PC-9 (cell line): ENCODE data around the gene PDHB. TPM values are rescaled to one million over a fixed set of nuclear protein-coding genes. Genes with fewer than 3 reads are reported as not detected.

Experiments
- BruUV-seq: library from RNA; stranded (reverse); fragments of 400-500 nt; replicated peaks from 2 replicates; lab custom pipeline; 2021; lab: Mats Ljungman, UMichigan
- CTCF ChIA-PET: fragments of 300-600 bp; sonication (Branson Sonifier 250); formaldehyde crosslinking; loops from one replicate; lab custom pipeline; 2022; ENCODE audit warnings: antibody characterized with exemption; lab: Charles Lee
- POLR2A ChIA-PET: fragments of 300-600 bp; sonication (Branson Sonifier 250); formaldehyde crosslinking; loops from one replicate; lab custom pipeline; 2022; ENCODE audit warnings: antibody characterized with exemption; ENCODE audit not compliant: unreplicated experiment; lab: Charles Lee
- DNase-seq, 2 experiments: peaks; one replicate each; pipeline versions ENCODE4 v3.0.0 to v3.0.0-alpha.2; 2015 to 2022; ENCODE audit warnings: mixed read lengths in 1 of 2
- H2AFZ ChIP-seq: fragments of 200-600 bp; sonication (generic); 2 replicates; pipeline ENCODE4 v1.8.1; 2017; ENCODE audit warnings: antibody characterized with exemption
- H3F3A ChIP-seq: fragments of 200-600 bp; sonication (generic); 2 replicates; pipeline ENCODE4 v1.8.1; 2017; ENCODE audit warnings: antibody characterized with exemption, mild to moderate bottlenecking, low read depth; ENCODE audit not compliant: insufficient read depth
- H3K27ac ChIP-seq: fragments of 200-600 bp; sonication (generic); 2 replicates; pipeline ENCODE4 v1.6.1; 2016; ENCODE audit warnings: mixed run types
- H3K27me3 ChIP-seq: fragments of 200-600 bp; sonication (generic); 2 replicates; pipeline ENCODE4 v1.6.1; 2016; ENCODE audit warnings: low read depth, mixed run types; ENCODE audit not compliant: insufficient read depth
- H3K36me3 ChIP-seq: fragments of 200-600 bp; sonication (generic); 2 replicates; pipeline ENCODE4 v1.6.1; 2016; ENCODE audit warnings: low read depth, mixed run types
- H3K4me1 ChIP-seq: fragments of 200-600 bp; sonication (generic); replicated peaks from 2 replicates; pipeline ENCODE4 v1.6.1; 2016; ENCODE audit warnings: mixed run types; ENCODE audit not compliant: insufficient read depth
- H3K4me2 ChIP-seq: fragments of 200-600 bp; sonication (generic); 2 replicates; pipeline ENCODE4 v1.6.1; 2017; ENCODE audit warnings: mixed run types
- H3K4me3 ChIP-seq: fragments of 200-600 bp; sonication (generic); 2 replicates; pipeline ENCODE4 v1.6.1; 2016; ENCODE audit warnings: mixed run types
- H3K79me2 ChIP-seq: fragments of 200-600 bp; sonication (generic); 2 replicates; pipeline ENCODE4 v1.6.1; 2017; ENCODE audit warnings: low read depth, mixed run types
- H3K9me2 ChIP-seq: fragments of 200-600 bp; sonication (generic); 2 replicates; pipeline ENCODE4 v1.8.1; 2017; ENCODE audit warnings: mild to moderate bottlenecking; ENCODE audit not compliant: insufficient read depth
- H3K9me3 ChIP-seq: fragments of 200-600 bp; sonication (generic); 2 replicates; pipeline ENCODE4 v1.8.1; 2016; ENCODE audit warnings: low read depth; ENCODE audit not compliant: insufficient read depth
- H4K20me1 ChIP-seq: fragments of 200-600 bp; sonication (generic); 2 replicates; pipeline ENCODE4 v1.8.1; 2017; ENCODE audit not compliant: insufficient read depth
- EZH2 ChIP-seq: fragments of 200-600 bp; sonication (generic); IDR thresholded peaks from 2 replicates; pipeline ENCODE4 v1.8.0; 2017; ENCODE audit warnings: antibody characterized with exemption, low read depth
- intact Hi-C: fragments of 100-400 bp; cut with micrococcal nuclease; formaldehyde crosslinking; loops from one replicate; pipeline ENCODE4 v1.10.0; 2022; ENCODE audit not compliant: unreplicated experiment
- total RNA-seq: library from RNA; stranded (reverse); gene quantifications from 2 replicates; pipeline ENCODE4 v1.2.3, GENCODE V29; 2021
- TF ChIP-seq, protein P1 (sequence below): fragments of 200-600 bp; sonication (generic); conservative IDR thresholded peaks from 2 replicates; pipeline ENCODE4 v1.6.1; 2017; ENCODE audit warnings: mixed run types, antibody characterized with exemption, mild to moderate bottlenecking, moderate library complexity

PDHB gene
- total RNA-seq, 1 experiment from 2014 or later = 69.8 TPM

DNA sequence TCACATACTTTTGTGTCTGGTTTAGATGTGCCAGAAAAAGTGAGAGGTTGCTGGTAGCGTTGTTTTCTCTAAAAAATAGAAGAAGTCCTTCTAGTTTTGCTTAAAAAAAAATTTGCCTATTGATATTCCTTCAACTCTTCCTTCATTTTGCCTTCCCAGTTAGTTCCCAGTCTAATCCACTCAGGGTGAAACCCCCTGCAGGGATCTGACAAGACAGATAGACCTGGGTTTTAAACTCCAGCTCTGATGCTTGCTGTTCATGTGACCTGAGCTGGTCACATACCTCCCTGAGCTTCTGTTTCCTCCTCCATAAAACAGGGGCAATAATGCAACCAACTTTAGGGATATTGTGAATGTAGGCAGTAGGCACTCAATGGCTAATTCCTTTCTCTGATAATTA is 39.6 kb upstream of the PDHB start:
- Histone ChIP-seq H3K9me3 (no peaks in the 10 kb centered on the region), H3F3A (peaks cover 46% of the 10 kb centered on the region), H2AFZ (no peak overlapping the region), H3K9me2 (no peaks in the 10 kb centered on the region), H3K4me1 (peaks cover 70% of the 10 kb centered on the region), H3K36me3 (no peaks in the 10 kb centered on the region), H3K4me2 (peak overlapping the region; percentile 73), H4K20me1 (no peaks in the 10 kb centered on the region), H3K4me3 (no peak overlapping the region), H3K27ac (no peak overlapping the region), H3K27me3 (no peaks in the 10 kb centered on the region), H3K79me2 (no peaks in the 10 kb centered on the region)
- intact Hi-C loops = loop anchor here (5.0 kb wide), 2 partner anchors 41 to 166 kb away; partner anchors contain the start of genes HTD2, PDHB and RPP14
- BruUV-seq = no TSS peak
- POLR2A ChIA-PET = interaction anchor here (0.6 kb wide), 1 partner anchor 515 kb away, joined by 8 read pairs; no protein-coding TSS in a partner anchor
- no peak for TF ChIP-seq EZH2
- TF ChIP-seq, protein P1, sequence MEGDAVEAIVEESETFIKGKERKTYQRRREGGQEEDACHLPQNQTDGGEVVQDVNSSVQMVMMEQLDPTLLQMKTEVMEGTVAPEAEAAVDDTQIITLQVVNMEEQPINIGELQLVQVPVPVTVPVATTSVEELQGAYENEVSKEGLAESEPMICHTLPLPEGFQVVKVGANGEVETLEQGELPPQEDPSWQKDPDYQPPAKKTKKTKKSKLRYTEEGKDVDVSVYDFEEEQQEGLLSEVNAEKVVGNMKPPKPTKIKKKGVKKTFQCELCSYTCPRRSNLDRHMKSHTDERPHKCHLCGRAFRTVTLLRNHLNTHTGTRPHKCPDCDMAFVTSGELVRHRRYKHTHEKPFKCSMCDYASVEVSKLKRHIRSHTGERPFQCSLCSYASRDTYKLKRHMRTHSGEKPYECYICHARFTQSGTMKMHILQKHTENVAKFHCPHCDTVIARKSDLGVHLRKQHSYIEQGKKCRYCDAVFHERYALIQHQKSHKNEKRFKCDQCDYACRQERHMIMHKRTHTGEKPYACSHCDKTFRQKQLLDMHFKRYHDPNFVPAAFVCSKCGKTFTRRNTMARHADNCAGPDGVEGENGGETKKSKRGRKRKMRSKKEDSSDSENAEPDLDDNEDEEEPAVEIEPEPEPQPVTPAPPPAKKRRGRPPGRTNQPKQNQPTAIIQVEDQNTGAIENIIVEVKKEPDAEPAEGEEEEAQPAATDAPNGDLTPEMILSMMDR = no peak
- no peak for DNase-seq
- CTCF ChIA-PET = no interaction called here

DNA sequence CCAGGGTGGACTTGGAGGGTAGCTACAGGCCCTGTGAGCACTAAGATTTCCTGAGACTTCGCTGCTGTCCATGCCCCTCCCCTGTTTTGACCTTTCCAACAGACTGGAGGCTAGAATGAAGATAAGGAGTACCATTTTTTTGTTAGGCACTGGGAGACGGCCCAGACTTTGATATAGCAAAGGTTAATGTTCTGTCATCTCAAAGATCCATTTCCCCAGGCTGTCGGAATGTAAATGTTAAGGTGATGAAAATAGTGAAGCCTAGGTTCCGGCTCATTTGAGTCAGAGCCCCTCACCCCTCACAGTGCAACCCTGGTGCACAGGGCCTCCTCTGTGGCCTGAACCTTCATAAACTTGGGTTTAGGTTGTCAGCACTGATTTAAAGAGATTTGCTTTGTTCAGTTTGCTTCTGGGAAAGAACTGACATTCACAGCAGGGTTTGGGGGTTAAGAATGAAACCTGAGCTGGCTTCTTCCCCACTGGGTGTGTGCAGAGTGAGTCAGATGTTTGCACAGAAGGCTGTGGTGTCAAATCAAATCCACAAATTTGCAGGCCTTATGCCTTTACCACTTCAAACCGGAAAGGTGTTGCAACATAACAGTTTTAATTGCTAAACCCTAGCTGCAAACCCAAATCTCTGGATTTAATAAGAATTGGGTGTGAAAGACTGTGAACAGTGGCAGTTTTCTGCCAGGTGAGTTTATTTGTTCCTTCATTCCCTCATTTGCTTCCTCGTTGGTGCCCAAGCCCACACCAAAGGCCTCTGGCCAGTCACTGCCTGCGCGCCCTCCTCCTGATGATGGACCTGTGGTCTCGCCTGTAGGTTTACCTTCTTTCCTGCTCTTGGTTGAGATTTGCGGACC is 37.6 kb upstream of the PDHB start:
- CTCF ChIA-PET = interaction anchor here (0.5 kb wide), 1 partner anchor 628 kb away, joined by 12 read pairs; no protein-coding TSS in a partner anchor
- POLR2A ChIA-PET = interaction anchor here (0.5 to 0.6 kb wide), 3 partner anchors 8 to 813 kb away, joined by 3 to 4 read pairs (median 3); no protein-coding TSS in a partner anchor
- no peak overlapping the region; the same call in 1 of the 2 replicates for H2AFZ ChIP-seq

More for the DNA sequence above, 37.6 kb upstream of the PDHB start:
- BruUV-seq = no TSS peak
- peak; percentile 82 to 98 for DNase-seq
- Histone ChIP-seq H4K20me1 (no peaks in the 10 kb centered on the region), H3K4me2 (peak overlapping the region; percentile 73), H3K36me3 (no peaks in the 10 kb centered on the region), H3K27ac (peak overlapping the region; percentile 83), H3K4me3 (peak overlapping the region; percentile 20; the same call in 1 of the 2 replicates), H3K79me2 (no peaks in the 10 kb centered on the region), H3K9me3 (no peaks in the 10 kb centered on the region), H3F3A (peaks cover 46% of the 10 kb centered on the region), H3K4me1 (peaks cover 78% of the 10 kb centered on the region), H3K27me3 (no peaks in the 10 kb centered on the region), H3K9me2 (no peaks in the 10 kb centered on the region)
- intact Hi-C loops = loop anchor here (1.0 to 5.0 kb wide), 4 partner anchors 20 to 164 kb away; partner anchors contain the start of genes HTD2, PDHB and RPP14
- TF ChIP-seq EZH2 = no peak
- TF ChIP-seq, protein P1 = no peak
